Measurements from ENCODE around the gene IQGAP1. TPM values are rescaled to one million over a fixed set of nuclear protein-coding genes. Genes with fewer than 3 reads are reported as not detected.

IQGAP1 gene
- total RNA-seq, 3 donors from 2014 or later (not counting 1 experiment from before 2014, with no cell fraction given) = 431 to 493 (median 446) TPM

- no peaks in the 10 kb centered on the region for H3K27me3 ChIP-seq (ENCODE audit: control insufficient read depth, insufficient read depth, low read length)
- no peak for TF ChIP-seq CTCF (IDR thresholded peaks at IDR 0.05)
- ATAC-seq (peak; percentile 56 to 68 (median 59)), DNase-seq (peak in 1 of 2 donors; percentile 65)
- Mint-ChIP-seq H3K27ac (peak overlapping the region; percentile 94 to 97), H3K36me3 (no peaks in the 10 kb centered on the region), H3K27me3 (ENCODE audit: low read depth in 2 of 2) (no peaks in the 10 kb centered on the region), H3K4me3 (peak overlapping the region; percentile 85), H3K4me1 (peaks cover 70 to 79% of the 10 kb centered on the region in 2 donors), H3K9me3 (no peaks in the 10 kb centered on the region)
- peaks cover 4% of the 10 kb centered on the region for H3K36me3 ChIP-seq (ENCODE audit: control insufficient read depth, insufficient read depth, low read length)
- WGBS (ENCODE audit: insufficient coverage) = 9% methylated on average over 2 of the region's 7 CpGs
- intact Hi-C loops (cut with micrococcal nuclease) = loop anchor here (1.0 to 10.0 kb wide), 7 partner anchors 8 to 1455 kb away; partner anchors contain the start of genes GDPGP1, IQGAP1 and SLCO3A1
- H3K27ac ChIP-seq (ENCODE audit: low read length) = peak overlapping the region; percentile 99
- H3K4me3 ChIP-seq (ENCODE audit: low read length) = peak overlapping the region; percentile 30
- H3K9me3 ChIP-seq (ENCODE audit: control insufficient read depth, insufficient read depth, low read length) = no peaks in the 10 kb centered on the region
- H3K4me1 ChIP-seq (ENCODE audit: control insufficient read depth, insufficient read depth, low read length) = peaks cover 52% of the 10 kb centered on the region
Observed at GRCh38 chr15:90400005-90400758, 12.1 kb downstream of the IQGAP1 start.

GRCh38 chr15:90400759-90401314, 12.8 kb downstream of the IQGAP1 start:
- 10% methylated on average over 7 of the region's 7 CpGs for WGBS (ENCODE audit: insufficient coverage)
- no peaks in the 10 kb centered on the region for H3K36me3 Mint-ChIP-seq
- peak; percentile 79 to 96 (median 96) for ATAC-seq

GRCh38 chr15:90401495-90401894, 13.5 kb downstream of the IQGAP1 start:
- Histone ChIP-seq H3K4me3 (ENCODE audit: low read length) (no peak overlapping the region), H3K27ac (ENCODE audit: low read length) (peak overlapping the region; percentile 99), H3K9me3 (ENCODE audit: control insufficient read depth, insufficient read depth, low read length) (no peaks in the 10 kb centered on the region), H3K4me1 (ENCODE audit: control insufficient read depth, insufficient read depth, low read length) (peaks cover 51% of the 10 kb centered on the region), H3K27me3 (ENCODE audit: control insufficient read depth, insufficient read depth, low read length) (no peaks in the 10 kb centered on the region), H3K36me3 (ENCODE audit: control insufficient read depth, insufficient read depth, low read length) (no peaks in the 10 kb centered on the region)
- no peaks in the 10 kb centered on the region for H3K36me3 Mint-ChIP-seq
- no peaks in the 10 kb centered on the region for H3K27me3 Mint-ChIP-seq (ENCODE audit: low read depth in 2 of 2)
- no peak for TF ChIP-seq CTCF (IDR thresholded peaks at IDR 0.05)
- ATAC-seq (no peak), DNase-seq (peak in 1 of 2 donors; percentile 30)
- peak overlapping the region; percentile 94 to 97 for H3K27ac Mint-ChIP-seq
- WGBS (ENCODE audit: insufficient coverage) = 55% methylated on average over 1 of the region's 1 CpG
- intact Hi-C loops (cut with micrococcal nuclease) = loop anchor here (2.0 to 10.0 kb wide), 5 partner anchors 17 to 1453 kb away; partner anchors contain the start of genes GDPGP1 and SLCO3A1
- H3K4me3 Mint-ChIP-seq = peak overlapping the region; percentile 85
- H3K4me1 Mint-ChIP-seq = peaks cover 70 to 79% of the 10 kb centered on the region in 2 donors
- H3K9me3 Mint-ChIP-seq = no peaks in the 10 kb centered on the region

More at GRCh38 chr15:90400759-90401314, 12.8 kb downstream of the IQGAP1 start:
- Histone ChIP-seq H3K9me3 (ENCODE audit: control insufficient read depth, insufficient read depth, low read length) (no peaks in the 10 kb centered on the region), H3K4me3 (ENCODE audit: low read length) (peak overlapping the region; percentile 30), H3K36me3 (ENCODE audit: control insufficient read depth, insufficient read depth, low read length) (peaks cover under 1% of the 10 kb centered on the region), H3K27ac (ENCODE audit: low read length) (peak overlapping the region; percentile 99), H3K27me3 (ENCODE audit: control insufficient read depth, insufficient read depth, low read length) (no peaks in the 10 kb centered on the region), H3K4me1 (ENCODE audit: control insufficient read depth, insufficient read depth, low read length) (peaks cover 47% of the 10 kb centered on the region)
- Mint-ChIP-seq H3K4me1 (peaks cover 70 to 79% of the 10 kb centered on the region in 2 donors), H3K4me3 (peak overlapping the region; percentile 85), H3K27me3 (ENCODE audit: low read depth in 2 of 2) (no peaks in the 10 kb centered on the region), H3K27ac (peak overlapping the region; percentile 94 to 97), H3K9me3 (no peaks in the 10 kb centered on the region)
- intact Hi-C loops (cut with micrococcal nuclease) = loop anchor here (1.0 to 10.0 kb wide), 7 partner anchors 7 to 1454 kb away; partner anchors contain the start of genes GDPGP1, IQGAP1 and SLCO3A1
- TF ChIP-seq CTCF (IDR thresholded peaks at IDR 0.05) = no peak
- DNase-seq = peak; percentile 49 to 94
